ENCODE results near the gene RPL22. TPM values are rescaled to one million over a fixed set of nuclear protein-coding genes. Genes with fewer than 3 reads are reported as not detected.

RPL22 gene
- total and polyA plus RNA-seq, 2 of the 4 experiments (the other 2 are of a cell fraction) = 26.2 to 131 TPM

- H4K5ac ChIP-seq (ENCODE audit: low read depth, low read length) = no peak overlapping the region
- no peak overlapping the region for H4K8ac ChIP-seq (ENCODE audit: low read depth in 2 of 2, low read length in 2 of 2)
- intact Hi-C loops (cut with micrococcal nuclease) (no loop called here), dilution Hi-C loops (cut with HindIII; ENCODE audit: low sequenced_read_pairs, unreplicated experiment) (no loop called here), in situ Hi-C loops (cut with MboI; ENCODE audit: low sequenced_read_pairs) (no loop called here)
- no peaks in the 10 kb centered on the region; the same call in 1 of the 2 replicates for H3K27me3 ChIP-seq (ENCODE audit: control insufficient read depth, insufficient read depth, low read length)
- no peak overlapping the region for H2AK9ac ChIP-seq (replicated peaks; ENCODE audit: low read depth, low read length, poor library complexity)
- no peak overlapping the region for H3K23ac ChIP-seq (ENCODE audit: low read depth, low read length)
- H2BK15ac ChIP-seq (ENCODE audit: low read depth, low read length) = no peak overlapping the region
- H3K4me2 ChIP-seq (ENCODE audit: low read depth, low read length) = no peak overlapping the region
- 89% methylated on average over 13 of the region's 19 CpGs; no CpG with 5 or more reads in 1 of the 2 experiments for WGBS, 2 experiments (ENCODE audit: extremely low coverage in 2 of 2, insufficient read length in 1 of 2)
- no peak overlapping the region for H2AK5ac ChIP-seq (ENCODE audit: low read depth, low read length)
- TF ChIP-seq RCOR1 (IDR thresholded peaks at IDR 0.05; ENCODE audit: insufficient replicate concordance, low read length) (no peak), RFX5 (IDR thresholded peaks at IDR 0.05; ENCODE audit: low read depth, low read length) (no peak), CHD1 (IDR thresholded peaks at IDR 0.05; ENCODE audit: low read depth, low read length) (no peak), ELK1 (IDR thresholded peaks at IDR 0.05; ENCODE audit: borderline replicate concordance, low read depth, low read length) (no peak), MAZ (IDR thresholded peaks at IDR 0.05; ENCODE audit: borderline replicate concordance, low read depth, low read length) (no peak), MXI1 (IDR thresholded peaks at IDR 0.05; ENCODE audit: borderline replicate concordance, low read depth, low read length) (no peak), SMC3 (IDR thresholded peaks at IDR 0.05; ENCODE audit: low read depth, low read length) (no peak), POLR2A (IDR thresholded peaks at IDR 0.05; ENCODE audit: low read depth, low read length) (no peak), CEBPB (IDR thresholded peaks at IDR 0.05; ENCODE audit: low read depth, low read length) (no peak), RAD21 (IDR thresholded peaks at IDR 0.05; ENCODE audit: low read length) (no peak), USF2 (IDR thresholded peaks at IDR 0.05; ENCODE audit: low read depth, low read length) (no peak)
- H2BK5ac ChIP-seq (ENCODE audit: low read depth, low read length, poor library complexity, severe bottlenecking) = no peak overlapping the region
- H4K20me1 ChIP-seq (ENCODE audit: insufficient read depth, low read length) = no peaks in the 10 kb centered on the region; the same call in 1 of the 2 replicates
- BruUV-seq (replicated peaks) = no TSS peak
- H3K79me1 ChIP-seq (ENCODE audit: low read depth in 1 of 2, low read length in 2 of 2) = no peaks in the 10 kb centered on the region; a peak in 1 of 4 replicates
- H3K4ac ChIP-seq (ENCODE audit: low read depth, low read length) = no peak overlapping the region
- H4K91ac ChIP-seq (ENCODE audit: insufficient read depth, low read depth, low read length) = no peak overlapping the region
- H3K27ac ChIP-seq (ENCODE audit: insufficient read depth, low read length) = no peak overlapping the region
- H3K9me3 ChIP-seq (ENCODE audit: control insufficient read depth, insufficient read depth, low read length) = no peaks in the 10 kb centered on the region
- H2BK20ac ChIP-seq (ENCODE audit: low read depth, low read length) = no peak overlapping the region
- DNase-seq (no peak), ATAC-seq (ENCODE audit: low read depth) (no peak)
- H3K18ac ChIP-seq (ENCODE audit: low read depth, low read length) = no peak overlapping the region
- H2BK120ac ChIP-seq (ENCODE audit: low read depth, low read length) = no peak overlapping the region
- H3K56ac ChIP-seq (ENCODE audit: extremely low read depth, insufficient read depth, low read length) = no peak overlapping the region
- no peak overlapping the region for H2AFZ ChIP-seq (replicated peaks; ENCODE audit: low read length, poor library complexity)
- ChIA-PET CTCF (interaction anchor here (0.6 to 1.0 kb wide), 4 partner anchors 9 to 90 kb away, joined by 3 to 6 read pairs (median 3); no protein-coding TSS in a partner anchor), POLR2A (ENCODE audit: unreplicated experiment) (no interaction called here)
- H3K14ac ChIP-seq (replicated peaks; ENCODE audit: low read depth, low read length) = no peak overlapping the region
- H3K36me3 ChIP-seq (ENCODE audit: control insufficient read depth, insufficient read depth, low read length) = no peaks in the 10 kb centered on the region
- no peak overlapping the region for H3K9ac ChIP-seq (ENCODE audit: low read depth, low read length)
- peaks cover 7% of the 10 kb centered on the region; the same call in 1 of the 2 replicates for H3K4me1 ChIP-seq (ENCODE audit: control insufficient read depth, insufficient read depth, low read length)
- peaks cover 4% of the 10 kb centered on the region for H3K9me1 ChIP-seq (ENCODE audit: insufficient read depth, low read length)
- H3K4me3 ChIP-seq (ENCODE audit: insufficient read depth, low read depth, low read length) = no peak overlapping the region
Observed at GRCh38 chr1:6207075-6207885, 7.9 kb upstream of the RPL22 start.

All from IMR-90 (cell line).